ENCODE data around the gene MTA1. TPM values are rescaled to one million over a fixed set of nuclear protein-coding genes. Genes with fewer than 3 reads are reported as not detected.

MTA1 gene
- total and polyA plus RNA-seq, 2 of the 8 experiments (the other 6 are each of a cell fraction or from before 2014, with no cell fraction given), result 73.9 to 221 TPM

DNA sequence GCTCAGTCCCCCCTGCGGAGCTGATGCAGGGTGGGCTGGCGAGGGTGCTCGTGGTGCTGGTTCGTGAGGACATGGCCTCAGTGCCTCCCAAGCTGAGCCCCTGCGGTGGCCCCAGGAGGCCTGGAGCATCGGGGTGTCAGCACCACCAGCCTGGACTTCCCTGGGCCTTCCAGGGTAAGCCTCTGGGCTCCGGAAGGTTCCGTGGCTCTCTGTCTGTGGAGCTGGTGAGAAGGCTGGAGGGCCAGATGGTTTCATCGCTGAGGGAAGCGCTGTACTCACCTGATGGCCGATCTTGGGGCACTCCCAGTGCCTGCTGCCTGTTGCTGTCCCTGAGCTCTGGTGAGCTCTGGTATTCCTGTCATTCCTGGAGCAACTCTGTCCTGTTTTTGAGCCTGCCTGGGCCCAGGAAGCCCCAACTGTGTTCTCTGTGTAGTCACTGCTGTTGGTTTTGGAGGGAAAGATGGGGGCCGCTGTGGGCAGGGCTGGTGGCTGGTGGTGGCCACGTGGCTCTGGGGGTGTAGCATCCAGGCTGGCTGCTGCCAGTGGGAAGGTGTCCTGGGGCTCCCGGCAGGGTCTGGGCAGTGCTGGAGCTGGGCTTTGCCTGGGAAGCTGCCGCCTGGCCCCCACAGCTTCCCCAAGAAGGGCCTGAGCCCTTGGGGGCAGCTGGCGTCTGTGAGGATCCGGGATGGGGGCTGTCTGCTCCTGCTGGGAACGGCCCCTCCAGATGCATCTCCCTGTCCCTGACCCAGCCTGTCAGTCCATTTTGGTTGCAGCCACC lies 18.3 kb downstream of the MTA1 start:
- Histone ChIP-seq H4K8ac (ENCODE audit: extremely low read depth, insufficient read depth, low read length) (peak overlapping the region; percentile 46; the same call in 1 of the 2 replicates), H3K9me3 (ENCODE audit: insufficient read depth in 2 of 2, low read depth in 1 of 2, low read length in 1 of 2) (no peaks in the 10 kb centered on the region), H2AK5ac (ENCODE audit: low read depth, low read length) (no peak overlapping the region), H3K27me3 (replicated peaks in 1 of 4; ENCODE audit: control insufficient read depth in 3 of 4, extremely low read depth in 1 of 4, insufficient read depth in 3 of 4, low read length in 3 of 4) (no peaks in the 10 kb centered on the region), H3K4me3 (ENCODE audit: extremely low read depth in 1 of 4, insufficient read depth in 2 of 4, low read depth in 3 of 4, low read length in 4 of 4) (no peak overlapping the region), H4K20me1 (replicated peaks in 1 of 2; ENCODE audit: control insufficient read depth in 1 of 2, insufficient read depth in 2 of 2, low read length in 2 of 2) (peaks cover 40 to 62% of the 10 kb centered on the region in 2 experiments), H3K4me1 (replicated peaks in 1 of 4; ENCODE audit: control insufficient read depth in 3 of 4, insufficient read depth in 4 of 4, low read length in 3 of 4) (peaks cover 0 to 7% (median 4%) of the 10 kb centered on the region in 4 experiments; a peak in 5 of 7 replicates), H2BK12ac (ENCODE audit: low read depth, low read length) (no peak overlapping the region), H3K9ac (replicated peaks in 1 of 4; ENCODE audit: extremely low read depth in 1 of 4, low read depth in 3 of 4, low read length in 3 of 4) (no peak overlapping the region), H3K18ac (ENCODE audit: extremely low read depth, low read length) (no peak overlapping the region), H3K27ac (ENCODE audit: low read depth, low read length) (no peak overlapping the region; the same call in 1 of the 2 replicates), H3K23ac (ENCODE audit: insufficient read length) (no peak overlapping the region), H4K5ac (ENCODE audit: insufficient read length, low read depth, low read length) (no peak overlapping the region), H3K56ac (replicated peaks; ENCODE audit: insufficient read length, low read depth, low read length) (no peak overlapping the region), H3K4ac (replicated peaks; ENCODE audit: insufficient read length, low read depth, low read length) (no peak overlapping the region), H3K79me1 (ENCODE audit: low read depth, low read length) (peaks cover 34% of the 10 kb centered on the region), H3K14ac (ENCODE audit: insufficient read length) (no peak overlapping the region), H2BK5ac (ENCODE audit: low read depth, low read length) (0 out of 2 replicates have a peak overlapping the region, but pooled peaks have one; percentile 15), H3K79me2 (ENCODE audit: control insufficient read depth in 1 of 2, insufficient read depth in 2 of 2, low read length in 2 of 2) (peaks cover 12 to 61% of the 10 kb centered on the region in 2 experiments), H3K4me2 (ENCODE audit: insufficient read depth in 1 of 2, low read depth in 2 of 2, low read length in 2 of 2) (no peak overlapping the region), H4K91ac (replicated peaks; ENCODE audit: insufficient read length, low read length) (no peak overlapping the region), H2BK20ac (ENCODE audit: low read length) (no peak overlapping the region), H3K23me2 (ENCODE audit: low read depth, low read length) (no peaks in the 10 kb centered on the region), H2AFZ (ENCODE audit: low read length) (no peak overlapping the region), H3K36me3 (ENCODE audit: control insufficient read depth in 2 of 4, insufficient read depth in 4 of 4, low read length in 3 of 4) (peaks cover 0 to 6% (median 2%) of the 10 kb centered on the region in 4 experiments; a peak in 4 of 8 replicates), H2BK15ac (ENCODE audit: low read length) (no peak overlapping the region), H2BK120ac (replicated peaks; ENCODE audit: low read depth, low read length) (no peak overlapping the region)
- 94% methylated on average over 18 of the region's 18 CpGs; no CpG with 5 or more reads in 1 of the 2 experiments for WGBS, 2 experiments (ENCODE audit: extremely low coverage in 1 of 2, insufficient coverage in 1 of 2, insufficient read length in 1 of 2, insufficient replicate concordance in 2 of 2, low coverage in 1 of 2, low lambda C conversion rate in 2 of 2, missing lambda C conversion rate in 1 of 2)
- ChIA-PET CTCF (ENCODE audit: partially characterized antibody) (interaction anchor here (0.6 to 1.8 kb wide), 5 partner anchors 32 to 67 kb away, joined by 3 to 10 read pairs (median 3); no protein-coding TSS in a partner anchor), POLR2A (ENCODE audit: partially characterized antibody) (interaction anchor here (0.8 to 1.2 kb wide), 4 partner anchors 13 to 72 kb away, joined by 3 to 4 read pairs (median 4); no protein-coding TSS in a partner anchor)
- FAIRE-seq, result no peak
- TF ChIP-seq KDM1A (IDR thresholded peaks at IDR 0.05; ENCODE audit: borderline replicate concordance, low read length) (no peak), RFX5 (IDR thresholded peaks at IDR 0.05; ENCODE audit: borderline replicate concordance, low read depth, low read length) (no peak), TAF1 (IDR thresholded peaks at IDR 0.05; ENCODE audit: low read depth, low read length) (no peak), RBBP5 (IDR thresholded peaks at IDR 0.05; ENCODE audit: borderline replicate concordance, low read depth, low read length) (no peak), POLR2A (IDR thresholded peaks at IDR 0.05; ENCODE audit: control extremely low read depth in 1 of 2, low read depth in 2 of 2, low read length in 2 of 2) (no peak), SAP30 (IDR thresholded peaks at IDR 0.05; ENCODE audit: insufficient read depth, insufficient replicate concordance, low read length) (no peak), ZNF274 (IDR thresholded peaks at IDR 0.05; ENCODE audit: borderline replicate concordance, extremely low read depth, low read length) (no peak)
- DNase-seq (ENCODE audit: low read depth in 1 of 2, low spot score in 2 of 2), result no peak

Measured in H1 (cell line).